ENCODE measurements around the gene RELT.

Gene RELT

GRCh38 chr11:73409431-73409830 is 33.2 kb downstream of the RELT start:
- TF ChIP-seq CTCF (IDR thresholded peaks at IDR 0.05; ENCODE audit: low read length, missing control alignments) = no peak
- no peak for DNase-seq (ENCODE audit: low read depth)
- H3K4me3 ChIP-seq (replicated peaks; ENCODE audit: low read depth, low read length) = no peak overlapping the region

GRCh38 chr11:73410627-73411026 is 34.4 kb downstream of the RELT start:
- DNase-seq (ENCODE audit: low read depth) = no peak
- TF ChIP-seq CTCF (IDR thresholded peaks at IDR 0.05; ENCODE audit: low read length, missing control alignments) = no peak
- H3K4me3 ChIP-seq (replicated peaks; ENCODE audit: low read depth, low read length) = no peak overlapping the region

DNA sequence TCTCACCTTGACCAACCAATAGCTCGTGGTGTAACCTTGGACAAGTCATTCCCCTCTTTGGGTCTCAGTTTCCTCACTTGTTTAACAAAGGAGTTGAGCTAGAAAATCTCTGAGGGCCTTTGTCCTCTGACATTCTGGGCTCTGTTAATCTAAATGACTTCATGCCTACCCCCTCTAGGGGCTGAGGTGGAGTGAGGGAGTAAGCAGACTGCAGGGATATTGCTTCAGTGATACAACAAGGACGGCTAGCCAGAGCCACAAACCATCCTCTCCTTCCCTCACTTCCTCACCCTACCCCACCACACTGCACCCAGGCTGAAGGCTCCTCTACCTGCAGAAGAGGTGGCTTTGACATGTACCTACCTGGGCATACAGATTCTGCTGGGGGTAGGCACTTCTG is 34.8 kb downstream of the RELT start:
- TF ChIP-seq CTCF (IDR thresholded peaks at IDR 0.05; ENCODE audit: low read length, missing control alignments) = no peak
- no peak for DNase-seq (ENCODE audit: low read depth)
- H3K4me3 ChIP-seq (replicated peaks; ENCODE audit: low read depth, low read length) = no peak overlapping the region

DNA sequence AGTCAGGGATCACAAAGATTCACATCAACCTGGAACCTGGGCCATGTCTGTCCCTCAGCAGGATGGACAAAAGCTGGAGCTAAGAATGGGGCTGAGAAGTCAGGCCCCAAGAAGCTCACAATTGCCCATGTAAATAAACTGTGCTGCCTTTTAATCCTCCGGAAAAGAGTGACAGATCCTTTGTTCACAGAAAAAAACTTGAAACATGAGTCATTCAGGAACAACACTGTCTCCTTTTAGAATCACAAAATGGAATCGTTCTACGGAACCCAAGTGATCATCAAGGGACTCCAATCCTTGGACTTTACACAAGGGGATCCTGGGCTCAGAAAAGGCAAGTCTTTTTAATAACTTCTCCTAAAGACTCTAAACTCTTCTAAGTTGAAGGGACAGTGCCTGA is 36.1 kb downstream of the RELT start:
- peak; percentile 40 for DNase-seq (ENCODE audit: low read depth)

DNA sequence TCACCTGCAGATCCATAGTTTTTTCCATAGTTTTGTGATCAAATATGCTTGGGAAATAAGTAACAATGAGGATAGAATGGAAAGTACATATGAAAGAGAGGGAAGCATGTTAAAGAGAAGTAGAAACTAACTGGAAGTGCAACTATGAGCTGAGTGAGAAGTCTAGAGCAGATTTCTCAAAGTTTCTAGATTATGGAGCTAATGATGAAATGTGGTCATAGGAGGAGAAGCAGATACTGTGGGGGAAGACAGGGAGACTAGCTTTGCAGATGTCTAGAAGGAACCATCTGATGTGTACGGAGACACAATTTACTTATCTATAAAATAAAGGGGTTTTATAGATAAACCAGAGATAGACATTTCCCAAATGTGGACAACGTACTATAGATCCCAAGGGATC is 37.1 kb downstream of the RELT start:
- no peak for TF ChIP-seq CTCF (IDR thresholded peaks at IDR 0.05; ENCODE audit: low read length, missing control alignments)
- no peak overlapping the region for H3K4me3 ChIP-seq (replicated peaks; ENCODE audit: low read depth, low read length)
- DNase-seq (ENCODE audit: low read depth) = no peak

More for the DNA sequence above, 36.1 kb downstream of the RELT start:
- no peak for TF ChIP-seq CTCF (IDR thresholded peaks at IDR 0.05; ENCODE audit: low read length, missing control alignments)
- no peak overlapping the region for H3K4me3 ChIP-seq (replicated peaks; ENCODE audit: low read depth, low read length)

- H3K4me3 ChIP-seq (replicated peaks; ENCODE audit: low read depth, low read length) = no peak overlapping the region
- DNase-seq (ENCODE audit: low read depth) = peak; percentile 56
- no peak for TF ChIP-seq CTCF (IDR thresholded peaks at IDR 0.05; ENCODE audit: low read length, missing control alignments)
Observed at GRCh38 chr11:73414977-73415651, 38.9 kb downstream of the RELT start.
